Loucy (cell line): ENCODE data around the gene FGG.

Source experiments
- H2AFZ ChIP-seq: fragments of 200-600 bp; sonication (generic); 2 replicates; pipeline ENCODE4 v1.6.0; 2016; ENCODE audit warnings: antibody characterized with exemption, mild to moderate bottlenecking, low read length, moderate library complexity
- H3F3A ChIP-seq: fragments of 200-600 bp; 2 replicates; pipeline ENCODE4 v1.6.0; 2016; ENCODE audit warnings: antibody characterized with exemption, low read depth, mild to moderate bottlenecking
- H3K27me3 ChIP-seq: fragments of 200-600 bp; sonication (generic); 2 replicates; pipeline ENCODE4 v1.6.1; 2014; ENCODE audit warnings: low read length, mild to moderate bottlenecking; ENCODE audit not compliant: insufficient read depth, poor library complexity, severe bottlenecking
- H3K36me3 ChIP-seq: fragments of 200-600 bp; sonication (generic); 2 replicates; pipeline ENCODE4 v1.6.1; 2016; ENCODE audit warnings: low read length; ENCODE audit not compliant: insufficient read depth
- H3K4me1 ChIP-seq: fragments of 200-600 bp; sonication (generic); 2 replicates; pipeline ENCODE4 v1.5.1; 2014; ENCODE audit warnings: low read length, mild to moderate bottlenecking; ENCODE audit not compliant: insufficient read depth, poor library complexity, severe bottlenecking
- H3K4me2 ChIP-seq: fragments of 200-600 bp; sonication (generic); 2 replicates; pipeline ENCODE4 v1.6.0; 2014; ENCODE audit warnings: antibody characterized with exemption, low read length, low read depth, mild to moderate bottlenecking; ENCODE audit not compliant: poor library complexity, severe bottlenecking
- H3K4me3 ChIP-seq: fragments of 200-600 bp; sonication (generic); 2 replicates; pipeline ENCODE4 v1.5.1; 2014; ENCODE audit warnings: low read length, mild to moderate bottlenecking, mixed read lengths; ENCODE audit not compliant: poor library complexity, severe bottlenecking
- H3K79me2 ChIP-seq: fragments of 200-600 bp; sonication (generic); 2 replicates; pipeline ENCODE4 v1.6.1; 2014; ENCODE audit warnings: low read length; ENCODE audit not compliant: insufficient read depth
- H3K9ac ChIP-seq: fragments of 200-600 bp; sonication (generic); 2 replicates; pipeline ENCODE4 v1.6.0; 2014; ENCODE audit warnings: mild to moderate bottlenecking, low read depth, low read length, moderate library complexity; ENCODE audit not compliant: poor library complexity, severe bottlenecking
- H3K9me2 ChIP-seq: fragments of 200-600 bp; sonication (generic); replicated peaks from 2 replicates; pipeline ENCODE4 v1.6.1; 2016; ENCODE audit warnings: low read depth, low read length, mixed read lengths
- H3K9me3 ChIP-seq: fragments of 200-600 bp; sonication (generic); 2 replicates; pipeline ENCODE4 v1.6.1; 2014; ENCODE audit warnings: mild to moderate bottlenecking, antibody characterized with exemption, low read length, low read depth; ENCODE audit not compliant: insufficient read depth
- H4K20me1 ChIP-seq: fragments of 200-600 bp; sonication (generic); 2 replicates; pipeline ENCODE4 v1.6.0; 2014; ENCODE audit warnings: antibody characterized with exemption, low read length, mild to moderate bottlenecking; ENCODE audit not compliant: insufficient read depth, poor library complexity, severe bottlenecking
- CTCF ChIP-seq: fragments of 200-600 bp; sonication (generic); conservative IDR thresholded peaks from 2 replicates; pipeline ENCODE4 v1.5.1; 2014; ENCODE audit warnings: mild to moderate bottlenecking, antibody characterized with exemption, low read length
- EZH2phosphoT487 ChIP-seq: fragments of 200-600 bp; IDR thresholded peaks from 2 replicates; pipeline ENCODE4 v1.6.1; 2018; ENCODE audit warnings: antibody characterized with exemption, mild to moderate bottlenecking, moderate library complexity, borderline replicate concordance

Gene FGG

GRCh38 chr4:154612472-154613414, at the start of gene FGG:
Gene FGG (minus strand): TSS chr4:154612656. CDS start chr4:154612609, 47 bp downstream.
- H3K9me3 ChIP-seq, result no peaks in the 10 kb centered on the region
- no peaks in the 10 kb centered on the region for H4K20me1 ChIP-seq
- TF ChIP-seq CTCF, result no peak
- no peak for TF ChIP-seq EZH2phosphoT487
- no peaks in the 10 kb centered on the region for H3K36me3 ChIP-seq
- no peaks in the 10 kb centered on the region for H3K4me1 ChIP-seq
- peaks cover 9% of the 10 kb centered on the region for H3K27me3 ChIP-seq
- H3K79me2 ChIP-seq, result no peaks in the 10 kb centered on the region
- no peaks in the 10 kb centered on the region for H3F3A ChIP-seq
- no peak within 1 kb of the TSS for H2AFZ ChIP-seq
- no peaks in the 10 kb centered on the region for H3K9me2 ChIP-seq
- no peak within 1 kb of the TSS for H3K4me2 ChIP-seq
- no peak within 1 kb of the TSS for H3K9ac ChIP-seq
- no peak within 1 kb of the TSS for H3K4me3 ChIP-seq

GRCh38 chr4:154660052-154660451, 47.6 kb upstream of the FGG start:
- no peak overlapping the region for H3K4me3 ChIP-seq
- no peaks in the 10 kb centered on the region for H3K27me3 ChIP-seq
- no peak overlapping the region for H3K9ac ChIP-seq
- H2AFZ ChIP-seq, result no peak overlapping the region
- no peak for TF ChIP-seq CTCF
- H4K20me1 ChIP-seq, result no peaks in the 10 kb centered on the region
- H3K9me2 ChIP-seq, result no peaks in the 10 kb centered on the region
- H3K36me3 ChIP-seq, result no peaks in the 10 kb centered on the region
- no peaks in the 10 kb centered on the region for H3K4me1 ChIP-seq
- no peak overlapping the region for H3K4me2 ChIP-seq
- no peaks in the 10 kb centered on the region for H3K79me2 ChIP-seq
- H3F3A ChIP-seq, result no peaks in the 10 kb centered on the region
- no peaks in the 10 kb centered on the region for H3K9me3 ChIP-seq

GRCh38 chr4:154658680-154659405, 46.4 kb upstream of the FGG start:
- no peak overlapping the region for H2AFZ ChIP-seq
- TF ChIP-seq CTCF (no peak), EZH2phosphoT487 (no peak)

More at GRCh38 chr4:154658680-154659405, 46.4 kb upstream of the FGG start:
- H3K4me3 ChIP-seq, result no peak overlapping the region
- no peaks in the 10 kb centered on the region for H3K36me3 ChIP-seq
- no peaks in the 10 kb centered on the region for H3K9me3 ChIP-seq
- no peaks in the 10 kb centered on the region for H3K4me1 ChIP-seq
- H3F3A ChIP-seq, result no peaks in the 10 kb centered on the region
- H3K79me2 ChIP-seq, result no peaks in the 10 kb centered on the region
- no peaks in the 10 kb centered on the region for H4K20me1 ChIP-seq
- H3K27me3 ChIP-seq, result no peaks in the 10 kb centered on the region
- H3K9me2 ChIP-seq, result no peaks in the 10 kb centered on the region
- no peak overlapping the region for H3K9ac ChIP-seq
- H3K4me2 ChIP-seq, result no peak overlapping the region
